Measurements from ENCODE around the gene PTPN13. TPM values are rescaled to one million over a fixed set of nuclear protein-coding genes. Genes with fewer than 3 reads are reported as not detected.

PTPN13 gene
- total and polyA plus RNA-seq, 4 donors = 0.36 to 3.2 (median 1.2) TPM

DNA sequence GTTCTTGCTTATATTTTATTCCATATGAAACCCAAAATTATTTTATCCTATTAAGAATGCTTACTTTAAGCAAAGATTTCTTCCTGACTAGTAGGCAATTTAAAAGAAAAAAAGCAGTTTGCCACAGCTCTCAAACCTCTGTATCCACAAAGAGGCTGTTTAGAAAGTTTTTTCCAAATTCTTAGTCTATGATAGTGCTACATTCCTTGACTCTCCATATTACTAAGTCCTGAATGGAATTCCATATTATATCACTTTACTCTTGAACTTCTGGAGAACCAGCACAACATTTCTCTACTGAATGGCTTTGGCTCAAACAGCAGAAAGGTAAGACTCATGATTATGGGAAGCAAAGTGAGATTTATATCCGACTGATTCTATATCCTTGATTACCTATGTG, 246.7 kb downstream of the PTPN13 start:
- TF ChIP-seq JUND (IDR thresholded peaks at IDR 0.05) = no peak
- TF ChIP-seq, protein P1, sequence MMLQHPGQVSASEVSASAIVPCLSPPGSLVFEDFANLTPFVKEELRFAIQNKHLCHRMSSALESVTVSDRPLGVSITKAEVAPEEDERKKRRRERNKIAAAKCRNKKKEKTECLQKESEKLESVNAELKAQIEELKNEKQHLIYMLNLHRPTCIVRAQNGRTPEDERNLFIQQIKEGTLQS (IDR thresholded peaks at IDR 0.05) = no peak
- no peak overlapping the region for H3K9ac ChIP-seq (ENCODE audit: low read depth in 1 of 2, low read length in 2 of 2)
- no peaks in the 10 kb centered on the region for H3K36me3 ChIP-seq (ENCODE audit: control insufficient read depth in 4 of 4, insufficient read depth in 3 of 4, low read depth in 1 of 4, low read length in 3 of 4)
- no peaks in the 10 kb centered on the region for H3K9me3 ChIP-seq (ENCODE audit: control insufficient read depth in 4 of 4, low read length in 3 of 4)
- 92% methylated on average over 1 of the region's 1 CpG for WGBS
- H3K4me3 ChIP-seq (ENCODE audit: low read depth in 1 of 3, low read length in 3 of 3) = no peak overlapping the region
- no peaks in the 10 kb centered on the region for H3K27me3 ChIP-seq (ENCODE audit: control insufficient read depth in 4 of 4, insufficient read depth in 4 of 4, low read length in 3 of 4)
- H3K27ac ChIP-seq (ENCODE audit: low read depth in 1 of 2, low read length in 2 of 2) = no peak overlapping the region
- H3K4me1 ChIP-seq (ENCODE audit: control insufficient read depth in 4 of 4, insufficient read depth in 4 of 4, low read length in 3 of 4) = no peaks in the 10 kb centered on the region
- DNase-seq (ENCODE audit: low spot score) = no peak

DNA sequence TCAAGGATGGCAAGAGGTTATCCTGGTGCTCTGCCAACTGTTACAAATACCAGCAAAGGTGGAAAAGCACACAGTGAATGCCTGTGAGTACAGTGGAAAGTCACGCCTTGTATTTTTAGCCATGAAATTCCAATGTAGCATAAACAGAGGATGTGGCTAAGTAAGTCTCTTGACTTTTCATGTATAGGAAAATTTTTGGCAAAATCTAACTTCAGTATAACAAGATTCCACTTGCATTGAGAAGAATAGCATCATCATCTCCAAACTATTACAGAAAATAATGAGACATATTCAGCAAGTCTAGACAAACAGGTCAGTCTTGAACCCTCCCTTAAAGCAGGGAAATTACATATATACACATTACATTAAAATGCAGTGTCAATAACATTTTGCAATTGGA, 247.2 kb downstream of the PTPN13 start:
- H3K4me3 ChIP-seq (ENCODE audit: low read depth in 1 of 3, low read length in 3 of 3) = no peak overlapping the region
- no peak for DNase-seq (ENCODE audit: low spot score)

More for the DNA sequence above, 247.2 kb downstream of the PTPN13 start:
- no peaks in the 10 kb centered on the region for H3K4me1 ChIP-seq (ENCODE audit: control insufficient read depth in 4 of 4, insufficient read depth in 4 of 4, low read length in 3 of 4)
- no peaks in the 10 kb centered on the region for H3K27me3 ChIP-seq (ENCODE audit: control insufficient read depth in 4 of 4, insufficient read depth in 4 of 4, low read length in 3 of 4)
- WGBS = 91% methylated on average over 1 of the region's 1 CpG
- H3K36me3 ChIP-seq (ENCODE audit: control insufficient read depth in 4 of 4, insufficient read depth in 3 of 4, low read depth in 1 of 4, low read length in 3 of 4) = no peaks in the 10 kb centered on the region
- no peak overlapping the region for H3K27ac ChIP-seq (ENCODE audit: low read depth in 1 of 2, low read length in 2 of 2)
- H3K9ac ChIP-seq (ENCODE audit: low read depth in 1 of 2, low read length in 2 of 2) = no peak overlapping the region
- no peaks in the 10 kb centered on the region for H3K9me3 ChIP-seq (ENCODE audit: control insufficient read depth in 4 of 4, low read length in 3 of 4)
- TF ChIP-seq NR2F2 (IDR thresholded peaks at IDR 0.05) = no peak
- TF ChIP-seq JUND (IDR thresholded peaks at IDR 0.05) = no peak
- TF ChIP-seq YY1 (IDR thresholded peaks at IDR 0.05) = no peak
- TF ChIP-seq FOXA2 (IDR thresholded peaks at IDR 0.05) = no peak
- TF ChIP-seq SP1 (IDR thresholded peaks at IDR 0.05) = no peak
- TF ChIP-seq HNF4A (conservative IDR thresholded peaks at IDR 0.05) = no peak
- TF ChIP-seq HNF4G (IDR thresholded peaks at IDR 0.05) = no peak
- TF ChIP-seq RXRA (IDR thresholded peaks at IDR 0.05) = no peak
- TF ChIP-seq EGR1 (IDR thresholded peaks at IDR 0.05; ENCODE audit: low read depth in 2 of 2) = no peak
- TF ChIP-seq, protein P2, sequence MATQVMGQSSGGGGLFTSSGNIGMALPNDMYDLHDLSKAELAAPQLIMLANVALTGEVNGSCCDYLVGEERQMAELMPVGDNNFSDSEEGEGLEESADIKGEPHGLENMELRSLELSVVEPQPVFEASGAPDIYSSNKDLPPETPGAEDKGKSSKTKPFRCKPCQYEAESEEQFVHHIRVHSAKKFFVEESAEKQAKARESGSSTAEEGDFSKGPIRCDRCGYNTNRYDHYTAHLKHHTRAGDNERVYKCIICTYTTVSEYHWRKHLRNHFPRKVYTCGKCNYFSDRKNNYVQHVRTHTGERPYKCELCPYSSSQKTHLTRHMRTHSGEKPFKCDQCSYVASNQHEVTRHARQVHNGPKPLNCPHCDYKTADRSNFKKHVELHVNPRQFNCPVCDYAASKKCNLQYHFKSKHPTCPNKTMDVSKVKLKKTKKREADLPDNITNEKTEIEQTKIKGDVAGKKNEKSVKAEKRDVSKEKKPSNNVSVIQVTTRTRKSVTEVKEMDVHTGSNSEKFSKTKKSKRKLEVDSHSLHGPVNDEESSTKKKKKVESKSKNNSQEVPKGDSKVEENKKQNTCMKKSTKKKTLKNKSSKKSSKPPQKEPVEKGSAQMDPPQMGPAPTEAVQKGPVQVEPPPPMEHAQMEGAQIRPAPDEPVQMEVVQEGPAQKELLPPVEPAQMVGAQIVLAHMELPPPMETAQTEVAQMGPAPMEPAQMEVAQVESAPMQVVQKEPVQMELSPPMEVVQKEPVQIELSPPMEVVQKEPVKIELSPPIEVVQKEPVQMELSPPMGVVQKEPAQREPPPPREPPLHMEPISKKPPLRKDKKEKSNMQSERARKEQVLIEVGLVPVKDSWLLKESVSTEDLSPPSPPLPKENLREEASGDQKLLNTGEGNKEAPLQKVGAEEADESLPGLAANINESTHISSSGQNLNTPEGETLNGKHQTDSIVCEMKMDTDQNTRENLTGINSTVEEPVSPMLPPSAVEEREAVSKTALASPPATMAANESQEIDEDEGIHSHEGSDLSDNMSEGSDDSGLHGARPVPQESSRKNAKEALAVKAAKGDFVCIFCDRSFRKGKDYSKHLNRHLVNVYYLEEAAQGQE (IDR thresholded peaks at IDR 0.05) = no peak
- TF ChIP-seq, protein P3, sequence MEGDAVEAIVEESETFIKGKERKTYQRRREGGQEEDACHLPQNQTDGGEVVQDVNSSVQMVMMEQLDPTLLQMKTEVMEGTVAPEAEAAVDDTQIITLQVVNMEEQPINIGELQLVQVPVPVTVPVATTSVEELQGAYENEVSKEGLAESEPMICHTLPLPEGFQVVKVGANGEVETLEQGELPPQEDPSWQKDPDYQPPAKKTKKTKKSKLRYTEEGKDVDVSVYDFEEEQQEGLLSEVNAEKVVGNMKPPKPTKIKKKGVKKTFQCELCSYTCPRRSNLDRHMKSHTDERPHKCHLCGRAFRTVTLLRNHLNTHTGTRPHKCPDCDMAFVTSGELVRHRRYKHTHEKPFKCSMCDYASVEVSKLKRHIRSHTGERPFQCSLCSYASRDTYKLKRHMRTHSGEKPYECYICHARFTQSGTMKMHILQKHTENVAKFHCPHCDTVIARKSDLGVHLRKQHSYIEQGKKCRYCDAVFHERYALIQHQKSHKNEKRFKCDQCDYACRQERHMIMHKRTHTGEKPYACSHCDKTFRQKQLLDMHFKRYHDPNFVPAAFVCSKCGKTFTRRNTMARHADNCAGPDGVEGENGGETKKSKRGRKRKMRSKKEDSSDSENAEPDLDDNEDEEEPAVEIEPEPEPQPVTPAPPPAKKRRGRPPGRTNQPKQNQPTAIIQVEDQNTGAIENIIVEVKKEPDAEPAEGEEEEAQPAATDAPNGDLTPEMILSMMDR (IDR thresholded peaks at IDR 0.05; ENCODE audit: low read depth, low read length, missing input control) = no peak
- TF ChIP-seq, protein P1 (IDR thresholded peaks at IDR 0.05) = no peak
- no peak for TF ChIP-seq GABPA (IDR thresholded peaks at IDR 0.05 in 1 of 2, conservative IDR thresholded peaks at IDR 0.05 in 1 of 2)
- TF ChIP-seq, protein P4, sequence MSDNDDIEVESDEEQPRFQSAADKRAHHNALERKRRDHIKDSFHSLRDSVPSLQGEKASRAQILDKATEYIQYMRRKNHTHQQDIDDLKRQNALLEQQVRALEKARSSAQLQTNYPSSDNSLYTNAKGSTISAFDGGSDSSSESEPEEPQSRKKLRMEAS (IDR thresholded peaks at IDR 0.05) = no peak
- no peak for TF ChIP-seq TAF1 (conservative IDR thresholded peaks at IDR 0.05)
- no peak for TF ChIP-seq FOXA1 (IDR thresholded peaks at IDR 0.05)

Data from liver (tissue), 9 donors.